Osteoblast (primary cell): ENCODE data around the gene PRR29. TPM values are rescaled to one million over a fixed set of nuclear protein-coding genes. Genes with fewer than 3 reads are reported as not detected.
A peak's percentile ranks its signal among the peaks of the same experiment; 100 is the strongest.
"Not testable (repeated sequence)": the region's sequence is repeated elsewhere in the genome, so short reads cannot be mapped to it uniquely, and the experiment has no call there.

ENCODE experiments used
- DNase-seq: peaks from one replicate; pipeline ENCODE4 v3.0.0; 2011; ENCODE audit warnings: low spot score, mixed read lengths; ENCODE audit not compliant: insufficient read length; ENCODE audit errors: missing footprints
- H2AFZ ChIP-seq: 2 replicates; pipeline ENCODE4 v1.6.0; 2011; ENCODE audit warnings: mild to moderate bottlenecking, low read length
- H3K27ac ChIP-seq: 2 replicates; pipeline ENCODE4 v1.5.1; 2011; ENCODE audit warnings: mild to moderate bottlenecking, low read depth, low read length, moderate library complexity
- H3K27me3 ChIP-seq: 2 replicates; pipeline ENCODE4 v1.6.0; 2012; ENCODE audit warnings: mild to moderate bottlenecking, control low read depth, inconsistent platforms, low read length, moderate library complexity; ENCODE audit not compliant: insufficient read depth
- H3K36me3 ChIP-seq: 2 replicates; pipeline ENCODE4 v1.5.1; 2011; ENCODE audit warnings: mild to moderate bottlenecking, low read length, control low read depth, moderate library complexity; ENCODE audit not compliant: insufficient read depth
- H3K4me1 ChIP-seq: 2 replicates; pipeline ENCODE4 v1.5.1; 2011; ENCODE audit warnings: mild to moderate bottlenecking, low read length, control low read depth, moderate library complexity; ENCODE audit not compliant: insufficient read depth
- H3K4me2 ChIP-seq: 2 replicates; pipeline ENCODE4 v1.6.0; 2011; ENCODE audit warnings: mild to moderate bottlenecking, low read length; ENCODE audit not compliant: insufficient read depth
- H3K4me3 ChIP-seq: fragments of 200-600 bp; sonication (generic); 3 replicates; pipeline ENCODE4 v1.5.1; 2012; ENCODE audit warnings: mild to moderate bottlenecking, low read length, inconsistent platforms; ENCODE audit not compliant: insufficient read depth
- H3K79me2 ChIP-seq: 2 replicates; pipeline ENCODE4 v1.6.0; 2012; ENCODE audit warnings: mild to moderate bottlenecking, low read length, control low read depth, inconsistent platforms; ENCODE audit not compliant: insufficient read depth
- H3K9me3 ChIP-seq: 2 replicates; pipeline ENCODE4 v1.5.1; 2011; ENCODE audit warnings: low read depth, low read length, control low read depth
- H4K20me1 ChIP-seq: 2 replicates; pipeline ENCODE4 v1.6.0; 2012; ENCODE audit warnings: mild to moderate bottlenecking, low read length, control low read depth; ENCODE audit not compliant: insufficient read depth
- total RNA-seq: library from RNA; depleted of rRNA; stranded (reverse); fragments of >200 nt; gene quantifications from 2 replicates; pipeline ENCODE4 v1.2.3, GENCODE V29; 2012
- TF ChIP-seq, protein P1 (sequence below): IDR thresholded peaks from 2 replicates; pipeline ENCODE4 v1.5.1; 2011; ENCODE audit warnings: mild to moderate bottlenecking, low read depth, low read length, moderate library complexity; ENCODE audit errors: extremely low read depth

Gene PRR29
- total RNA-seq, 1 donor = 0.36 TPM

DNA sequence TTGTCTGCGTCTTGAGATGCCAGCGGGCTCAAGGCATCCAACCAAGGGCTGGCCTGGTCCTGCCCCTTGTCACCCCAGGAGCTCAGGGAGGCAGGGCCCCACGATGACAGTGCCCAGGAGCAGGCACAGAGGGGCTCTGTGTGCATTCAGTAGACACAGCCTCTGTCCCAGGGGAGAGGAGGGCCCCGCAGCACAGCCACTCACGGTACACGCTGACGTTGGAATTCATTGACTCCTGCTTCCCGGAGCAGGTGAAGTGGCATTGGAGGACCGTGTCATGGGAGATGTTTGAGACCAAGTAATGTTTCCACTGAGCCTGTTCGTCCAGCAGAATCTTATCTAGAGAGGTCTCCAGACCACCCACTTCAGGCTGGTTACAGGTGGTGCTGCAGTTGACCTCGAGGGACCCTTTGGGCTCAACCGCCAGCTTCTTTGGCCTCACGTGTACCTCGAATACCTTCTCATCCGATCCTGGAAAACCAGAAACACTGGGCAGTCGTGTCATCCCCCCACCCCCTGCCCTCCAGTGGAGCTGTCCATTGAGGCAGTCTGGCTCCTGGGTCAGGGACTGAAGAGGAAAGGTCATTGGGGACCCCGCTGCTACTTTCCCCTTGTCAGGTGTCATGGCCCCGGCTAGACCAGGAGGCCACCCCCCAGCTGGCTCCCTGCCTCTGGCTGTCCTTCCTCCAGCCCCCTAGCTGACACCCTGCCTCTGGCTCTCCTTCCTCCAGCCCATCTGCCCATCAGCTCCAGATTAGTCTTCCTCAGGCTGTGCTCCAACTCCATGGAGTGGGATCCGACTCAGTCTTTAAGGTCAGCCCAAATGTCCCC, 7.0 kb downstream of the PRR29 start:
- Histone ChIP-seq H4K20me1 (no peaks in the 10 kb centered on the region), H3K27me3 (no peaks in the 10 kb centered on the region), H3K4me1 (peaks cover 24% of the 10 kb centered on the region), H3K36me3 (no peaks in the 10 kb centered on the region), H2AFZ (no peak overlapping the region), H3K27ac (no peak overlapping the region), H3K4me2 (no peak overlapping the region), H3K79me2 (no peaks in the 10 kb centered on the region), H3K9me3 (no peaks in the 10 kb centered on the region), H3K4me3 (no peak overlapping the region)
- TF ChIP-seq, protein P1, sequence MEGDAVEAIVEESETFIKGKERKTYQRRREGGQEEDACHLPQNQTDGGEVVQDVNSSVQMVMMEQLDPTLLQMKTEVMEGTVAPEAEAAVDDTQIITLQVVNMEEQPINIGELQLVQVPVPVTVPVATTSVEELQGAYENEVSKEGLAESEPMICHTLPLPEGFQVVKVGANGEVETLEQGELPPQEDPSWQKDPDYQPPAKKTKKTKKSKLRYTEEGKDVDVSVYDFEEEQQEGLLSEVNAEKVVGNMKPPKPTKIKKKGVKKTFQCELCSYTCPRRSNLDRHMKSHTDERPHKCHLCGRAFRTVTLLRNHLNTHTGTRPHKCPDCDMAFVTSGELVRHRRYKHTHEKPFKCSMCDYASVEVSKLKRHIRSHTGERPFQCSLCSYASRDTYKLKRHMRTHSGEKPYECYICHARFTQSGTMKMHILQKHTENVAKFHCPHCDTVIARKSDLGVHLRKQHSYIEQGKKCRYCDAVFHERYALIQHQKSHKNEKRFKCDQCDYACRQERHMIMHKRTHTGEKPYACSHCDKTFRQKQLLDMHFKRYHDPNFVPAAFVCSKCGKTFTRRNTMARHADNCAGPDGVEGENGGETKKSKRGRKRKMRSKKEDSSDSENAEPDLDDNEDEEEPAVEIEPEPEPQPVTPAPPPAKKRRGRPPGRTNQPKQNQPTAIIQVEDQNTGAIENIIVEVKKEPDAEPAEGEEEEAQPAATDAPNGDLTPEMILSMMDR = no peak
- peak; percentile 69 for DNase-seq

DNA sequence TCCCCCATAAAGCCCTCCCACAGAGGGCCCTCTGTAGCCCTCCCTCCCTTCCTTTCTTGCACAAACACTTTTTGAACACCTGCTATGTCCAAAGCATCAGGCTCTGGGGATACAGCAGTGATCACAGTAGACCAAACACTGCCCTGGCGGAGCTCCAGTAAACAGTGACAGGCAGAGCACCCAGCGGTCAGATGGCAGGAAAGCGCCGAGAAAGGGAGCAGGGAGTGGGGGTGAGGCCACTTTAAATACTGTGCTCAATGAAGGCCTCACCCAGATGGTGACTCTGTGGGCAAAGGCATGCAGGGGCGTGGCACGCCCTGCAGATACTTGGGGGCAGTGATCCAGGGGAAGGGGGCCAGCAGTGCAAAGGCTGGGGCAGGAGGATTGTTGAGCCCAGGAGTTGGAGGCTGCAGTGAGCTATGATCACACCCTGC, 7.6 kb downstream of the PRR29 start:
- Histone ChIP-seq H3K4me3 (no peak overlapping the region), H3K4me2 (no peak overlapping the region), H3K27ac (no peak overlapping the region), H2AFZ (no peak overlapping the region), H3K27me3 (no peaks in the 10 kb centered on the region), H4K20me1 (no peaks in the 10 kb centered on the region), H3K79me2 (no peaks in the 10 kb centered on the region), H3K36me3 (no peaks in the 10 kb centered on the region), H3K9me3 (no peaks in the 10 kb centered on the region), H3K4me1 (peaks cover 24% of the 10 kb centered on the region)
- TF ChIP-seq, protein P1 = no peak
- DNase-seq = peak; percentile 90

DNA sequence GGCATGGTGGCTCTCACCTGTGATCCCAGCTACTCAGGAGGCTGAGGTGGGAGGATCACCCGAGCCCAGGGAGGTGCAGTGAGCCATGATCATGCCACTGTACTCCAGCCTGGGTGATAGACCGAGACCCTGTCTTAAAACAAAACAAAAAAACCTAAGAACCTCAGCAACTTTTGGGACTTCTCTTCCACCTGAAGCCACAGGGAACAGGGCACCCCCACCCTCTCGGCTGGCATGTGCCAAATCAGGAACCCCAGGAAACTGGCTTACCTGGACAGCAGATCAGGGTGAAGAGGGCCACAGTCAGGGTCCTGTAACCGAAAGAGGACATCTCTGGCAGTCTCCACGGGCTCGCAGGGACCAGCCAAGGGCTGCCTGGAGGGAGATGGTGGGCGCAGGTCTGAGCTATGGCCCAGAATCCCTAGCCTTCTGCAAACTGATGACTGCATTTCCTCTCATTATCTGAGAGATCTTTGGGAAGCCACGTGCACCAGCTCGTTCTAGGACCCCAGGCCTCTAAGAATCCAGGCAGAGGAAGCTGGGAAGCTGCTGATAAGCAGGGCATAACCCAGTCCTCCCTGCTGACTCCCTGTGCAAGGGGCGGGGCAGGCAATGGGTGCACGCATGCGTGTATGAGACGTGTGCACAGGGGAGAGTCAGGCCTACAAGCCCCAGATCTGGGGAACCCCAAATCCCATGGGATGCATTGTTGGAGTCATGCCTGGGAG, 8.4 kb downstream of the PRR29 start:
- Histone ChIP-seq H3K36me3 (no peaks in the 10 kb centered on the region), H4K20me1 (no peaks in the 10 kb centered on the region), H3K79me2 (no peaks in the 10 kb centered on the region), H3K9me3 (no peaks in the 10 kb centered on the region), H3K27ac (no peak overlapping the region), H3K4me1 (peaks cover 24% of the 10 kb centered on the region), H3K4me3 (no peak overlapping the region), H3K4me2 (peak overlapping the region; percentile 36), H2AFZ (peak overlapping the region; percentile 59), H3K27me3 (no peaks in the 10 kb centered on the region)
- DNase-seq = peak; percentile 93
- TF ChIP-seq, protein P1 = no peak

DNA sequence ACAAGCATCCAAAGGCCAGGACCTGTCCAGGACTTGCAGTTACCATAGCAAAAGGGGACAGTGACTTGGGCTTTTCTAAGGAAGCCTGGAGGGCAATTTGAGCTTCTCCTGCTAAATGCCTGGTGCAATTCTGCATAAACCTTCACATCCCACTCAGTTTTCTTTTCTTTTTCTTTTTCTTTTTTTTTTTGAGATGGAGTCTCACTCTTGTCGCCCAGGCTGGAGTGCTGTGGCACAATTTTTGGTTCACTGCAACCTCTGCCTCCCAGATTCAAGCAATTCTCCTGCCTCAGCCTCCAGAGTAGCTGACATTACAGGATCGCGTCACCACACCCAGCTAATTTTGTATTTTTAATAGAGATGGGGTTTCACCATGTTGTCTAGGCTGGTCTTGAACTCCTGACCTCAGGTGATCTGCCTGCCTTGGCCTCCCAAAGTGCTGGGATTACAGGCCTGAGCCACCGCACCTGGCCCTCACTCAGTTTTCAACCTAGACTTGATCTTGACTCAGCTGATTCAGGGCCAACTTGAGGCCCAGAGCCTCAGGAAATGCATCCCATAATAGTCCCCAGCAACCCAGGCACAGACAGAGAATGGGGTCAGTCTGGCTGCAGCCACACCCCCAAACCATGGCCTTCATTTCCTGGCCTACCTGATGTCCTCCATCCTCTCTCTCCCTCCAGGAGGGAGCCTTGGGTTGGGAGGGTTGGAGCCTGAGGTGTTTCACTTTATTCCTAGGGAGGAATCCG, 9.1 kb downstream of the PRR29 start:
- not testable (repeated sequence) for DNase-seq

More for the DNA sequence above, 9.1 kb downstream of the PRR29 start:
- H4K20me1 ChIP-seq, H3K27me3 ChIP-seq, H3K4me3 ChIP-seq, H3K9me3 ChIP-seq, H3K27ac ChIP-seq, H3K36me3 ChIP-seq, H3K79me2 ChIP-seq: not testable (repeated sequence)
- Histone ChIP-seq H3K4me1 (peaks cover 24% of the 10 kb centered on the region), H2AFZ (peak overlapping the region; percentile 59), H3K4me2 (peak overlapping the region; percentile 36)
